Activated CD4-positive, alpha-beta T cell treated with anti-CD3 and anti-CD28 coated beads, Interleukin-2, Interleukin-4, amounts not matched to agents 100 ng/mL and 50 ng/mL, durations not matched to agents 16 hours and 8 hours (primary cell): ENCODE data around the gene AIFM2.
"Not testable (repeated sequence)": the region's sequence is repeated elsewhere in the genome, so short reads cannot be mapped to it uniquely, and the experiment has no call there.

Experiments used
- DNase-seq: peaks from one replicate; pipeline ENCODE4 v3.0.0-alpha.2; 2020; ENCODE audit warnings: low spot score

AIFM2 gene

GRCh38 chr10:70145666-70146488, 13.3 kb upstream of the AIFM2 start:
- peak; percentile 64 for DNase-seq

- DNase-seq: no peak
Measured at GRCh38 chr10:70145166-70145665, 12.6 kb upstream of the AIFM2 start.

- no peak for DNase-seq
Measured at GRCh38 chr10:70144372-70145110, 11.9 kb upstream of the AIFM2 start.

GRCh38 chr10:70142555-70142954, 9.9 kb upstream of the AIFM2 start:
- no peak for DNase-seq

- DNase-seq: no peak
Measured at GRCh38 chr10:70140297-70140696, 7.7 kb upstream of the AIFM2 start.

GRCh38 chr10:70139997-70140250, 7.3 kb upstream of the AIFM2 start:
- no peak for DNase-seq

- no peak for DNase-seq
Measured at GRCh38 chr10:70139151-70139996, 6.7 kb upstream of the AIFM2 start.

GRCh38 chr10:70137927-70138883, 5.6 kb upstream of the AIFM2 start:
- no peak for DNase-seq

GRCh38 chr10:70137135-70137534, 4.5 kb upstream of the AIFM2 start:
- no peak for DNase-seq

GRCh38 chr10:70135684-70136083, 3.1 kb upstream of the AIFM2 start:
- DNase-seq: no peak

- no peak for DNase-seq
Measured at GRCh38 chr10:70135046-70135445, 2.4 kb upstream of the AIFM2 start.

GRCh38 chr10:70131560-70131937, 1.1 kb downstream of the AIFM2 start:
- no peak for DNase-seq

GRCh38 chr10:70130878-70131559, 1.6 kb downstream of the AIFM2 start:
- DNase-seq: no peak

- DNase-seq: no peak
Measured at GRCh38 chr10:70126700-70127395, 5.8 kb downstream of the AIFM2 start.

GRCh38 chr10:70125918-70126552, 6.6 kb downstream of the AIFM2 start:
- no peak for DNase-seq

GRCh38 chr10:70124918-70125317, 7.7 kb downstream of the AIFM2 start:
- no peak for DNase-seq

- no peak for DNase-seq
Measured at GRCh38 chr10:70124415-70124814, 8.2 kb downstream of the AIFM2 start.

- DNase-seq: no peak
Measured at GRCh38 chr10:70123817-70124216, 8.8 kb downstream of the AIFM2 start.

GRCh38 chr10:70123166-70123565, 9.5 kb downstream of the AIFM2 start:
- DNase-seq: not testable (repeated sequence)

- no peak for DNase-seq
Measured at GRCh38 chr10:70122742-70123141, 9.9 kb downstream of the AIFM2 start.
